G401 (cell line): ENCODE data around the gene PPA1. TPM values are rescaled to one million over a fixed set of nuclear protein-coding genes. Genes with fewer than 3 reads are reported as not detected.
"Not testable (repeated sequence)": the region's sequence is repeated elsewhere in the genome, so short reads cannot be mapped to it uniquely, and the experiment has no call there.

Source experiments
- DNase-seq: peaks from one replicate; pipeline ENCODE4 v3.0.0-alpha.2; 2015; ENCODE audit warnings: low spot score
- in situ Hi-C: cut with HindIII; loops from 2 replicates; pipeline ENCODE4 v1.10.0; 2016; ENCODE audit warnings: low sequenced_read_pairs, mixed read lengths
- total RNA-seq: library from RNA; depleted of rRNA; stranded (reverse); fragments of >200 nt; shearing (Covaris generic); gene quantifications from 2 replicates; pipeline ENCODE4 v1.2.3, GENCODE V29; 2014

PPA1 gene
- total RNA-seq, 1 experiment from 2014 or later: 317 TPM

- in situ Hi-C loops: no loop called here
- no peak for DNase-seq
Observed at GRCh38 chr10:70183304-70183703, 49.9 kb downstream of the PPA1 start.

GRCh38 chr10:70179209-70179608, 54.0 kb downstream of the PPA1 start:
- in situ Hi-C loops, DNase-seq: not testable (repeated sequence)

GRCh38 chr10:70178139-70178725, 55.0 kb downstream of the PPA1 start:
- in situ Hi-C loops: no loop called here
- DNase-seq: no peak

- in situ Hi-C loops: no loop called here
- no peak for DNase-seq
Observed at GRCh38 chr10:70176441-70176840, 56.8 kb downstream of the PPA1 start.

- no peak for DNase-seq
- in situ Hi-C loops: no loop called here
Observed at GRCh38 chr10:70175516-70175915, 57.7 kb downstream of the PPA1 start.

GRCh38 chr10:70174058-70174741, 59.0 kb downstream of the PPA1 start:
- DNase-seq: no peak
- in situ Hi-C loops: no loop called here

- in situ Hi-C loops: no loop called here
- DNase-seq: no peak
Observed at GRCh38 chr10:70169649-70170364, 63.4 kb downstream of the PPA1 start.

- in situ Hi-C loops: no loop called here
Observed at GRCh38 chr10:70169011-70169410, 64.2 kb downstream of the PPA1 start.

GRCh38 chr10:70167246-70167645, 66.0 kb downstream of the PPA1 start:
- in situ Hi-C loops: no loop called here

More at GRCh38 chr10:70169011-70169410, 64.2 kb downstream of the PPA1 start:
- DNase-seq: no peak

GRCh38 chr10:70166394-70166793, 66.8 kb downstream of the PPA1 start:
- in situ Hi-C loops: no loop called here
- DNase-seq: no peak

More at GRCh38 chr10:70167246-70167645, 66.0 kb downstream of the PPA1 start:
- no peak for DNase-seq

GRCh38 chr10:70164163-70164562, 69.1 kb downstream of the PPA1 start:
- in situ Hi-C loops: no loop called here
- no peak for DNase-seq

- in situ Hi-C loops: no loop called here
- no peak for DNase-seq
Observed at GRCh38 chr10:70163448-70163847, 69.8 kb downstream of the PPA1 start.

GRCh38 chr10:70162892-70163201, 70.4 kb downstream of the PPA1 start:
- in situ Hi-C loops: no loop called here
- DNase-seq: no peak

- no peak for DNase-seq
- in situ Hi-C loops: no loop called here
Observed at GRCh38 chr10:70162151-70162891, 70.9 kb downstream of the PPA1 start.

- DNase-seq: no peak
- in situ Hi-C loops: no loop called here
Observed at GRCh38 chr10:70160798-70161197, 72.4 kb downstream of the PPA1 start.

GRCh38 chr10:70159366-70159765, 73.9 kb downstream of the PPA1 start:
- in situ Hi-C loops, DNase-seq: not testable (repeated sequence)

- no peak for DNase-seq
- in situ Hi-C loops: no loop called here
Observed at GRCh38 chr10:70158113-70158512, 75.1 kb downstream of the PPA1 start.

- DNase-seq: no peak
- in situ Hi-C loops: no loop called here
Observed at GRCh38 chr10:70155255-70155838, 77.9 kb downstream of the PPA1 start.
